SKM-1 (cell line): ENCODE results near the gene CBL.

ENCODE experiments used
- DNase-seq: peaks from one replicate; lab custom pipeline; 2025; ENCODE audit not compliant: unreplicated experiment; lab: John Stamatoyannopoulos, UW

CBL gene

DNA sequence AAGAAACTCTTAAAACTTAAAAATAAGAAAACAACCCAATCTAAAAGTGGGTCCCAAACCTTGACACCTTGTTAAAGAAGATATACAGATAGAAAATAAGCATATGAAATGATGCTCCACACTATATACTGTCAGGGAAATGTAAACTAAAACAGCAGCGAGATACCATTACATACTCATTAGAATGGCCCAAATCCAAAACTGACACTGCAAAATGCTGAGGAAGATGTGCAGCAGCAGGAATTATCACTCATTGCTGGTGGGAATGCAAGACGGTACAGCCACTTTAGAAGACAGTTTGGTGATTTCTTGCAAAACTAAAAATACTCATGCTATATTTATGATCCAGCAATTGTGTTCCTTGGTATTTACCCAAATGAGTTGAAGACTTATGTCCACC, 123.2 kb downstream of the CBL start:
- no peak for DNase-seq

DNA sequence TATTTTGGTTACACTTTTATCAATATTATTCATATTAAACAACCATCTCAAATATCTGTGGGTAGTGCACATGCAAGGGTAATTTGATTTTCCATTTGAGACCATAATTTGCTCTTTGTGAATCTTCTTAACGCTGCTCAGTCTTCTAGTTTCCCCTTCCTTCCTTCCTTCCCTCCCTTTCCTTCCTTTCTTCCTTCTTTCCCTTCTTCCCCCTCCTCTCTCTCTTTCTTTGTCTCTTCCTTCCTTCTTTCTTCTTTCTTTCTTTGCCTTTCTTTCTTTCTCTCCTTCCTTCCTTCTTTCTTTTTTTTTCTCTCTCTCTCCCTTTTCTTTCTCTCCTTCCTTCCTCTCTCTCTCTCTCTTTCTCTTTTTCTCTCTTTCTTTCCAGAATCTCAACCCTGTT, 124.1 kb downstream of the CBL start:
- no peak for DNase-seq

DNA sequence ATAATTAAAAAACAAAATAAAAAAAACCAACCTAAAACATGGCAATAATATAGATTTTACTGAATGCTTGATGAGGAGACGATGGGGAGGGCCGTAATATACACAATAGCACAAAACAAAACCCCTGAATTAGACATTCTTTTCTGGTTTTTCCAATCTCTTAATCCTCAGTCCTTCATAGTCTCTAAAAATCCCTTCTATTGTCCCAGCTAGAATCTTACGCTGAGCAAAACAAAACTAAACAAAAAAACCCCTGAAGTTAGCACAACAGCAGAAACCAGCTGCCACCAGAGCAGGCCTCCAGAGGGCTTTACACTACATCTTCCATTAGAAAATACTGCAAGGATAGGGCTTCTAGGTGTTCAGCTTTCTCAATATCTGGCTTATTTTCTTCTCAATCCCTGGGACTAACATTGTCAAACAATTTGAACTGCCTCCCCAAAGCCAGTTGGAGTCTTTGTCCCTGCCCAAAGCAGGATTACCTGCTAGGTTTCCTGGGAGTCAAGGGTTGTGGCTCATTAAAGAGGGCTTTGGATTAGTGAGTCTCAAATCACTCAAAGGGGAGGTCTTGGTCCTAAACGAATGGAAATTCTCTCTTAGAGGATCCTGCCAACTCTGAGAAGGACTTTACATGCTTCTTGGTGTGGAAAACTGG, 126.1 kb downstream of the CBL start:
- DNase-seq, result no peak

DNA sequence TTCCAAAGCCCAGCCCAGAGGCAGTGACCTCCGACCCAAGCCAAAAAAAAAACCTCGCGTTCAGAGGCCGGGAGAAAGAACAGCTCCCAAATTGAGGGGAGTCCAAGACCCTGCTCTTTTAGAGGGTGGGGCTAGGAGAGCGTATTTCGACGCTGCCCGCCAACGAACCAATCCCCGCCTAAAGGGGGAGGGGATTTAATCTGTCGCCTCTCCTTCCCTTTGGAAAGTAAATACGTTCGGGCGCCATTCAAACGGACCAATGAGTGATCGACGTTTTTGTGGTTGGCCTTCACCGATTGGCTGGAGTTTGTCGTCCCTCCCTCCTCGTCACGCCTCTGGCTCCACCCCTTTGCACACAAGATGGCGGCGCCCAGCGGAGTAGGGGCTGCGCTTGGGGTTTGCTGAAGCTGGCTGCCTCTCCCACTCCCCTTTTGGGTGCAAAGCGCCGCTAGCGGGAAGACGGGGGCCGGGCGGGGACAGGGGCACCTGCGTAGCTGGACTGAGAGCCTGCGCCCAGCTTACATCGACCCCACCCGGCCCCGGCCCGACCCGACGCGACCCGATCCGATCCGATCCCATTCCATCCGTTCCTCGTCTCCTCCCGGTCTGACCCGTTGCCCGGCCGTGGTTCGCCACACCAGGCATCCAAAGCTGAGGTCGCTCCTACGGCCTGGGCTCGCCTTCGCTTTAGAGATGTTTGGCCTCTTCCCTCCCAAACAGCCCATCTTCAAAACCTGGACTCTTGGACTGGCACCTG, 128.2 kb downstream of the CBL start, which contains the start of gene RNF26:
TSS of gene RNF26 (plus strand) at position 354 of the 757 bp plus-strand sequence. CDS start 596 bp downstream, outside the sequence.
- DNase-seq, result peak; percentile 92

DNA sequence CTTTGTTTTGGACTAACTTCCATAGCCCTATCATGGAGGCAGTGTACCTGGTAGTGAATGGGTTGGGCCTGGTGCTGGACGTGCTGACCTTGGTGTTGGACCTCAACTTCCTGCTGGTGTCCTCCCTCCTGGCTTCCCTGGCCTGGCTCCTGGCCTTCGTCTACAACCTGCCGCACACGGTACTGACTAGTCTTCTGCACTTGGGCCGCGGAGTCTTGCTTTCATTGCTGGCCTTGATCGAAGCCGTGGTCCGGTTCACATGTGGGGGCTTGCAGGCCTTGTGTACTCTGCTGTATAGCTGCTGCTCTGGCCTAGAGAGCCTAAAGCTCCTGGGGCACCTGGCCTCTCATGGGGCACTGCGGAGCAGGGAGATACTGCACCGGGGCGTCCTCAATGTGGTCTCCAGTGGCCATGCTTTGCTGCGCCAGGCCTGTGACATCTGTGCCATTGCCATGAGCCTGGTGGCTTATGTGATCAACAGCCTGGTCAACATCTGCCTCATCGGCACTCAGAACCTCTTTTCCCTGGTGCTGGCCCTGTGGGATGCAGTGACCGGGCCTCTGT, 129.0 kb downstream of the CBL start:
- no peak for DNase-seq

DNA sequence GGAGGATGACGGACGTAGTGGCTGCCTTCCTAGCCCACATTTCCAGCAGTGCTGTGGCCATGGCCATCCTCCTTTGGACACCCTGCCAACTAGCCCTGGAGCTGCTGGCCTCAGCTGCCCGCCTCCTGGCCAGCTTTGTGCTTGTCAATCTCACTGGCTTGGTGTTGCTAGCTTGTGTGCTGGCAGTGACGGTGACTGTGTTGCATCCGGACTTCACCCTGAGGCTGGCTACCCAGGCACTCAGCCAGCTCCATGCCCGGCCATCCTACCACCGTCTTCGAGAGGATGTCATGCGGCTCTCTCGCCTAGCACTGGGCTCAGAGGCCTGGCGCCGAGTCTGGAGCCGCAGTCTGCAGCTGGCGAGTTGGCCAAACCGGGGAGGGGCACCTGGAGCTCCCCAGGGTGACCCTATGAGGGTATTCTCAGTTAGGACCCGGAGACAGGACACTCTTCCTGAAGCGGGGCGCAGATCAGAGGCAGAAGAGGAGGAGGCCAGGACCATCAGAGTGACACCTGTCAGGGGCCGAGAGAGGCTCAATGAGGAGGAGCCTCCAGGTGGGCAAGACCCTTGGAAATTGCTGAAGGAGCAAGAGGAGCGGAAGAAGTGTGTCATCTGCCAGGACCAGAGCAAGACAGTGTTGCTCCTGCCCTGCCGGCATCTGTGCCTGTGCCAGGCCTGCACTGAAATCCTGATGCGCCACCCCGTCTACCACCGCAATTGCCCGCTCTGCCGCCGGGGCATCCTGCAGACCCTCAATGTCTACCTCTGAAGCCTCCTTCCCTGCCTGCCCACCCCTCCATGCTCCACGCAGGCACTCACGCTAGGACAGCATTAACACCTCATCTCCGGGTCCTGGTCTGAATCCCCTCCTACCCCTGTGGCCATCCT, 129.8 kb downstream of the CBL start:
- no peak for DNase-seq

DNA sequence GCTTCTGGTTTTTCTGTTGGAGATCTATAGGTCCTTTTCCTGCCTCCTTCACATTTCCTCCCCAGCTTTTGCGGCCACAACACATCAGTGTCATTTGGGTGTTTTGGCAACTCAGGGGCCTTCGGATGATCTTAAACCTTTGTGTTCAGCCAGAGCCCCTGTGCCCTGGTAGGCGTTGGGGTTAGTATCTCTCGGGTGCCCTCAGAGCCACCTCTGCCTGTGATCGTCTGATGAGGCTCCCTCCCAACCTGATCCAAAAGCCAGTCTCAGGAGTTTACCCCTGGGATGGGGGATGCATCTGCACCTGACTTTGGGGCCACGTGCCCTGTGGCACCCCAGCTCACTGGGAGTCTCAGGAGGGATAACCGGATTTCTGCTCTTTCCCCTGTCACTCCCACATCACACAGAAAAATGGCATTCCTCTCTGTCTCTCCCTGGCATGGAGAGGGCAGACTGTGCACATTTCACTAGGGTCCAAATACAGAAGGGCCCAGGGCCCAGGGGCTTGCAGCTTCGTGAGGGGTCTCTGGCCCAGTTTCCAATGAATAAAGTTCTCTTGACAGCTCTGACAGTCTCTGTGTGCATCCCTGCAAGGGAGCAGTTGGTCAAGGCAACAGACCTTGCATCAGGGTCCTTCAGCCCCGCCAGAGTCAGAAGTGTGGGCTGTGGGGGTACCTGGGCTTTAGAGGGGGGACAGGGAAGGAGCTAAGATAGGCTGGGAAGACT, 130.8 kb downstream of the CBL start:
- DNase-seq, result no peak

DNA sequence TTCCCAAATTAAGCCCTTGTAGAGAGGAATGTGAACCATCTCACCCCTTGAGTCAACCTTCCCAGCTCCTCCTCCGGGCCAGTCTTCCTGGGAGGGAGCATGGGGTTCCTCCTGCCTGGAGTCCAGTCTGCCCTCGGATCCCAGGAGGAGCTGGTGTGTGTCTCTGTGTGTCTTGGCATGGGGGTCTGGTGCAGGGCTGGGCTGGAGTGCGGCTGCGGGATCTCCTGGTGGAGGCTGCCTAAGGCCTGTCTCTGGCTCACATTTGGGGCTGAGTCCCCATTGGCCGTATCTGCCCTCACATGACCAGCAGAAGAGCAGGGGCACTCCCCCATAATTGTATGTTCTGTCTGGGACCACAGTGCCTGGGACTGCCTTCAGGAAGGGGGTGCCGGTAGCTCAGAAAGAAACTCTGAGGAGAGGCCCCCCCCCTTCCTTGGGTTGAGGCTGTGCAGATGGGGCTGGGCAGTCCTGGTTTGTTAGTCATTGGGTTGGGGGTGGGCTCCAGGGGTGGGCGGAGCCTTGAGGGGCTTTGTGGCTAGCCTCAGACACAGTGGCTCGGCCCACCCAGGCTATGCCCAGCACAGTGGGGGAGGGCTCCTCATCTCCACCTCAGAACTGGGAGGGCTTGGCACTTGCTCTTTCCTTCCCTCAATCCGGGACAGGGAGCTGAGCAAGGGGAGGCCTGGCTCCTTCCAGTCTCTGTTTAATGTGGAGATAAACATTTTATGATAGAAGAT, 131.6 kb downstream of the CBL start:
- no peak for DNase-seq

DNA sequence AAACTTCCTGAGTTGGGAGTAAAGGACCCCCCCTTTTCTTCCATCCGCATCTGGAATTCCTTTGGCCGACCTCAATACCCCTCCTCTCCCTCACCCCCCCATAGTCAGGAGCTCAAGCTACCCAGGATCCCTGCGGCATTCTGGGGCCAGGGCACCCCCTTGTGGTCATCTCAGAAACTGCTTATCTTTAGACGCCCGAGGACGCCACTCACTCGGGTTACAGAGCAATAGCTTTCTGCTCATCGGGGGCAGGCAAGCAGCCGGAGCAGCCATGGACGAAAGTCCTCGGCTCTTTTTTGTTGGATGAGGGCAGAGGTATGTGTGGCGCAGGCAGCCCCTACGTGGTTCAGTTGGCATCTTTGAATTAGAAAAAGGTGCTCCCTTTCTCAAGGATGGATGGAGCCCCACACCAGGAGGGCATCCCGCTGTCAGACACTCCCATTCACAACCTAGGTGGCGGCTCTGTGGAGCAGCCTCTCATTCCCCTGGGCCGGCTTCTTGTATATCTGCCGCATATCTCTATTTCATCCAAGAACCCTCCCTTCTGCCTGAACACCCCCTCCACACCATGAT, 132.3 kb downstream of the CBL start:
- DNase-seq, result peak; percentile 20

DNA sequence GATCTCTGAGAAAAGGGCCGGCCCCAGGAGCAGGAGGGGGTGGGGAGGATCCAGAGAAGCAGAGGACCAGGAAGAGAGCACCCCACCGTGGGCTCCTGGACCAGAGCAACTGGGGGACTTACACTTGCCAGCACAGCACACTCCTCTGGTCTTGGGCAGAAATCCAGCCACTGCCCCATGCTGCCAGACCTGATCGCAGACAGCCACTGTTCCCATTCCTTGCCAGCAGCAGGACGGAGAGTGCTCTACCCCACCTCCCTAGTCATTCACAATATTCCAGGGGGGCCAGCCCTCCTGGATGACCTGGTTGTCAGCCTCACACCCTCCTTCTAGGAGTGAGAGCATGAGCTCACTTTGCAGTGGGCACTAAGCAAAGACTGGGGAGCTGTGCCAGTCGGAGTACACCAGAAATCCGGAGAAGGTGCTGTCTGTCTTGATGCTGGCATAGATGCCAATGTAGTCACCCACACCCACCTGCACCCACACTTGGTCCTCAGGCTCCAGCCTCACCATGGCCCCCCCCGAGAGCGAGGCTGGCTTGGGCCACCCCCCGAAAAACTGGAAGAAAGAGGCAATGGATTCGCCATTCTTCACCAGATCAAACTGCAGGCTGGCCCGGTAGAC, 132.9 kb downstream of the CBL start:
- DNase-seq, result no peak

DNA sequence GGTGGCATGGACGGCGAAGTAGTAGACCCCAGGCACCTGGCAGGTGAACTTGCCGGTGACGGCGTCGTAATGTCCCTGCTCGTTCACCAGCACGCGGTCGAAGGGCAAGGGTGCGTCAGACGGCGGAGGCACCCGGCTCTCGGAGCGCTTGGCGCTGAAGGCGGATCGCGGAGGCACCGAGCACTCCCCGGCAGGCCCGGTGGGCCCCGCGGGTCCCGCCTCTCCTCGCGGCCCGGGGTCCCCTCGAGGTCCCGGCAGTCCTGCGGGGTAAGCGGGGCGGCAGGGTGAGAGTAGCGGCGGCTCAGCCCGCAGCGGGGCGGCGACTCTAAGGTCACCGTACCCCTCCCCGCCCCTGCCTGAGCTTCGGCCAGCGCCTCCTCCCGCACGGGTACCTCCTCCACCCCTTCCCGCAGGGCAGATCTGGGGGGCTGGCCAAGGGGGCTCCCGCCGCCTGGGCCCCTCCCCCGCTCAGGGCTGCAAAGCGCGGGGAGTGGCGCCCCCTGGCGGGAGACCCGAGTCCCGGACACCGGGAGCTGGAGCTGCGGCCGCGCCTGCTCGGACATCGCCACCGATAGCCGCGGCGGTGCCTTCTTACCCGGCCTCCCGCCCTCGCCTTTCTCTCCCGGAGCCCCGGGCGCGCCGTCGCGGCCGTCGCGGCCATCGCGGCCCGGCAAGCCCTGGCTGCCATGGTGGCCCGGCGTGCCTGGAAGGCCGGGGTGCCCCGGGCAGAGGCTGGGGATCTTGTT, 133.6 kb downstream of the CBL start:
- DNase-seq, result peak; percentile 25

DNA sequence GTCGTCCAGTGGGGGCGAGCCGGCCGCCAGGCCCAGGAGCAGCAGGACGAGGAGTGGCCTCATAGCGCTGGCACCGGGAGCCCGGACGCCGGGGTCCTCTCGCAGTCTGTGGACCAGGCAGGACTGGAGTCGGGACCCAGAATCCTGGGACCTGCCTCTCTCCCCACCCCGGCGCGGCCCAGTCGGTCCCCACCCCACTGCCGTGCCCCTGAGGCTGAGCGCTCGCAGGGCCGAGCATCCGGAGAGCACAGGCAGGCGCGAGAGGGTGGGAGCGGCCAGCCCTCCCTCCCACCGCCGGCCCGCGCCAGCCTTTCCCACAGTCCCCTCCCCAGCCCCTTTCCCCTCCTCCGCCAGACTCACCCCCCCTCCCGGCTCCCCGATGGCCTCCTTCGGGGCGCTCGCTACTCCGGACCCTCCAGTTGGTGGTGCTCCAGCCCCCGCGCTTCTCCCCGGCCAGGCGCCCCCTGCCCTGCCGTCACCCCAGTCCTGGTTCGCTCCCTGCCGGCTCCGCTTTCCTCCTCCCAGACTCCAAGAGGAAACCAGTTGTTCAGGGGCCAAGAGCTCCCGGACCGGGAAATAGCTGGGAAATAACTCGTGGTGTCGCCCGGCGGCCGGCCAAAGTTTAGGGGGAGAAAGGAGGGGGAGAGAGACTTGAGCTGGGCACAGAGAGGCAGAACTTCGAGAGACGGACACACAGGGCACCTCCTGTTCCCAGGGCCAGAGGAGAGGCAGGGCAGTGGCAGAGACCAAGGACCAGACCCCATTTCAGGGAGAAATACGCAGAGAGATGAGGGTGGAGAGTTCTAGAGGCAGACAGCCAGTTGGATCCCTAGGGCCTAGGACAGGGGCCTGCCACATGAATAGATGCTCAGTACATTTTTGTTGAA, 134.4 kb downstream of the CBL start, which contains the start of gene C1QTNF5:
TSS of gene C1QTNF5 (minus strand) at position 549 of the 887 bp plus-strand sequence. CDS start at position 63, 486 bp downstream.
- DNase-seq, result no peak

DNA sequence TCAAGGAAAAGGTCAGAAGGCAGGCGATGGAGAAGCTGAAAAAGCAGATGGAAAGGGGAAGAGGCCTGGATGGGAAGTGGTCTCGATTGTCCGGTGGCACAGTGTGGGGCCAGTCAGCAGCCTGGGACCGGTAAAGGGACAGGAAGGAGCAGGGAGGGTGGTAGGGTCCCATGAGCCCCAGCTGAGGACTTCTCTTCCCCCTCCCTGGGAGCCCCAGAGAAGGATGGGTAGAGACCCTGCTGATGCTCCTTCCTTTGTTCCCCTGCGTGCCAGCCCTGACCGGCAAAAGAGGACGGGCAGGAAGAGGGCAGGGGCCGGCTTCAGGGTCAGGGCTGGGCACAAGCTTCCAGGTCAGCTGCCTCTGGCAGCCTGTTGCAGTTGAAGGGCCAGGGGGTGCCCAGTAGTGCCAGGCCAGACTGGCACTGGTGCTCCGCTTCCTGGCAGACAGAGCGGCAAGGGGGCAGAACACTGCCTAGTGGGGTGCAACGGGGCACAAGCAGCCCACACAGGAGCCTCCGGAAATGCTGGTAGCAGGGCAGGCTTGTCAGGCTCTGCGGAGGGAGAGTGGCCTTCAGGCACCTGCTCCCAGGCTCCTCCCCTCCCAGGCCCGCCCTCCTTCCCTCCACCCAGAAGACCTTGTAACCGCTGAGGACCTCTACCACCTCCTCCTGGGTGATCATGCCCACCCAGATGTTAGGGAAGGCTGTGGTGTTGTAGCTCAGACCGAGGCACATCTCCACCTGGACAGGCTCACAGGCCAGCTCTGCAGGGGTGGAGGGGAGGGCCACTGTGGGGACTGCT, 135.3 kb downstream of the CBL start:
- DNase-seq, result no peak

DNA sequence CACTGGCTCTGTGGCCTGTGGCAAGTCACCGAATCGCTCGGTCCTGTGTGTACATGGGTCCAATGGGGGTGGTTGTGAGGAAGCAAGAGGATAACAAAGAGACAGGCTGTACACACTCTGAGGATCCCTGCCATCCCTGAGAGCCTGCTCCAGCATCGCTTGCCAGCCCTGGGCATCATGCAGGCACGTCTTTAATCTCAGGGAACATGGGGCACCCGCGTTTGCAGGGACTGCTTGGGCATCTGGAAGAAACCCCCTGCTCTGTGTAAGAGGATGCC, 135.8 kb downstream of the CBL start:
- no peak for DNase-seq

DNA sequence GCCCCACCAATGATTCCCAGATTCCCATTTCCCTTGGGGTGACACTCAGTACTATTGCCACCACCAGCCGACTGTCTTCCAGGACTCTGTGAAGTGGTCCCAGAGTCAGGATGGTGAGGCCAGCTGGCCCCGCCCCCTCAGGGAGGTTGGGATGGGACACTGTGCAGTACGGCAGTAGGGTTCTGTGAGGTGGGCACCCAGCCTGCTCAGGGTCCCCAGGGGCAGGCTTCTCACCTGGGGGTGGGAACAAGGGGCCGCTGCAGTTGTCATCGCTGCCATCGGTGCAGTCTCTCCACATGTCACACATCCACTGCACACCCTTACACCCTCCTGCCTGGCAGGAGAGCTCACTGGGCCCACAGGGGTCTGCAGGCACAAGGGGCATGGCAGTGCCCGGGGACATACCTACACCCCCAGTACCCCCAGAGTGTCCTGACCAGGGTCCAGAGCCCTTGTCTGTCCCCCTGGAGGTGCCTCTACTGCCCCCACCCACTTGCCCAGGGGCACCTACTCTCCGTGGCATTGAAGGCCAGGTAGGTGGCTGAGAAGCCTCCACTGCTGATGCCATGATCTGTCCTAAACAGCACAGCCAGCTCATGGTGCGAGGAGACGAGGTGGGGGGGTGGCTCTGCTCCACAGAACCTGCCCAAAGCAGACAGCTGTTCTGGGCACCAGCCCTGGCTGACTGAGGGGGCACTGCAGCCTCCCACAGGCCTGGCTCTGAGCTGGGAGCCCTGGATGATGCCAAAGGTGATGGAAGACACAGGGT, 136.4 kb downstream of the CBL start:
- no peak for DNase-seq

DNA sequence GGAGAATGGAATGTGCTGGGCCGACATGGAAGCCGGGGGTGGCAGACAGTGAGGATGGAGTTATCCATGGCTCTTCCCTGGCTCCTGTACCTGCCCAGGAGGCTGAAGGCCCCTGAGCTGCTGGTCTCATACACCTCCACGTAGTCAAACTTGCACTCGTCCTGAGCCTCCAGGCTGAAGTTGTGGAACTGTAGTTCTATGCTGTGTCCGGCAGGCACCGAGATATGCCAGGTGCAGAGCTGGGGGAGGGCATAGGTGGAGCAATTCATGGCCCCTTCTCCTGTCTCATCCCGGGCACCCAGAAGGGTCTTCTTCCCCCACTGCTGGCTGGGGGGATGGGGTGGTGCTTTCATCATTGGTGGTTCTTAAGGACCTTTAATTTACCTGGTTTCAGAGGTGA, 137.6 kb downstream of the CBL start:
- no peak for DNase-seq
